ENCODE results near the gene COPB2. TPM values are rescaled to one million over a fixed set of nuclear protein-coding genes. Genes with fewer than 3 reads are reported as not detected.

The COPB2 gene
- total and polyA plus RNA-seq, 2 experiments from 2014 or later, result 156 to 170 TPM

- Histone ChIP-seq H3K4me2 (no peak overlapping the region), H3K9me3 (ENCODE audit: low read depth) (no peaks in the 10 kb centered on the region), H3K4me1 (ENCODE audit: insufficient read depth) (peaks cover 11% of the 10 kb centered on the region), H3K4me3 (no peak overlapping the region), H3K36me3 (replicated peaks; ENCODE audit: insufficient read depth, low read depth) (peaks cover 2% of the 10 kb centered on the region), H3K9me2 (replicated peaks; ENCODE audit: insufficient read depth) (no peaks in the 10 kb centered on the region), H2AFZ (no peak overlapping the region), H3K27ac (no peak overlapping the region), H3K79me2 (peaks cover 36% of the 10 kb centered on the region), H3K27me3 (no peaks in the 10 kb centered on the region), H4K20me1 (ENCODE audit: insufficient read depth, poor library complexity, severe bottlenecking) (no peaks in the 10 kb centered on the region)
- no peak for TF ChIP-seq EZH2phosphoT487 (IDR thresholded peaks at IDR 0.05; ENCODE audit: low read depth, severe bottlenecking, unreplicated experiment)
- no peak for DNase-seq (ENCODE audit: low spot score)
- WGBS (ENCODE audit: low lambda C conversion rate, missing lambda C conversion rate), result 91% methylated on average over 2 of the region's 2 CpGs
Observed at GRCh38 chr3:139346771-139347170, 42.7 kb downstream of the COPB2 start.

- Histone ChIP-seq H3K4me2 (peak within 1 kb of the TSS; percentile 86), H2AFZ (peak within 1 kb of the TSS; percentile 93), H4K20me1 (ENCODE audit: insufficient read depth, poor library complexity, severe bottlenecking) (no peaks in the 10 kb centered on the region), H3K27ac (peak within 1 kb of the TSS; percentile 95), H3K9me3 (ENCODE audit: low read depth) (no peaks in the 10 kb centered on the region), H3K27me3 (peaks cover 13% of the 10 kb centered on the region), H3K4me3 (peak within 1 kb of the TSS; percentile 71), H3K4me1 (ENCODE audit: insufficient read depth) (peaks cover 11% of the 10 kb centered on the region), H3K79me2 (peaks cover 34% of the 10 kb centered on the region), H3K36me3 (replicated peaks; ENCODE audit: insufficient read depth, low read depth) (peaks cover 2% of the 10 kb centered on the region), H3K9me2 (replicated peaks; ENCODE audit: insufficient read depth) (no peaks in the 10 kb centered on the region)
- no peak for TF ChIP-seq CTCF (IDR thresholded peaks at IDR 0.05; ENCODE audit: poor library complexity)
- no peak for TF ChIP-seq EZH2 (IDR thresholded peaks at IDR 0.05; ENCODE audit: borderline replicate concordance)
- TF ChIP-seq EZH2phosphoT487 (IDR thresholded peaks at IDR 0.05; ENCODE audit: low read depth, severe bottlenecking, unreplicated experiment), result no peak
- 1% methylated on average over 37 of the region's 37 CpGs for WGBS (ENCODE audit: low lambda C conversion rate, missing lambda C conversion rate)
- DNase-seq (ENCODE audit: low spot score), result peak; percentile 89
Observed at GRCh38 chr3:139343895-139344856, 45.3 kb downstream of the COPB2 start, which contains the start of gene MRPS22. MRPS22 (plus strand) TSS chr3:139344020; CDS start chr3:139344027, 7 bp downstream.

- peaks cover 11% of the 10 kb centered on the region for H3K4me1 ChIP-seq (ENCODE audit: insufficient read depth)
- no peak for DNase-seq (ENCODE audit: low spot score)
Observed at GRCh38 chr3:139342054-139342453, 47.4 kb downstream of the COPB2 start.

More at GRCh38 chr3:139342054-139342453, 47.4 kb downstream of the COPB2 start:
- no peak overlapping the region for H3K27ac ChIP-seq
- no peaks in the 10 kb centered on the region for H3K9me2 ChIP-seq (replicated peaks; ENCODE audit: insufficient read depth)
- H3K27me3 ChIP-seq, result peaks cover 17% of the 10 kb centered on the region
- no peaks in the 10 kb centered on the region for H3K9me3 ChIP-seq (ENCODE audit: low read depth)
- TF ChIP-seq EZH2phosphoT487 (IDR thresholded peaks at IDR 0.05; ENCODE audit: low read depth, severe bottlenecking, unreplicated experiment) (no peak), EZH2 (IDR thresholded peaks at IDR 0.05; ENCODE audit: borderline replicate concordance) (no peak), CTCF (IDR thresholded peaks at IDR 0.05; ENCODE audit: poor library complexity) (no peak)
- H3K79me2 ChIP-seq, result peaks cover 29% of the 10 kb centered on the region
- H3K4me3 ChIP-seq, result no peak overlapping the region
- H3K36me3 ChIP-seq (replicated peaks; ENCODE audit: insufficient read depth, low read depth), result no peaks in the 10 kb centered on the region
- H3K4me2 ChIP-seq, result no peak overlapping the region
- no peak overlapping the region for H2AFZ ChIP-seq
- no peaks in the 10 kb centered on the region for H4K20me1 ChIP-seq (ENCODE audit: insufficient read depth, poor library complexity, severe bottlenecking)

Data from hepatocyte (in vitro differentiated cells).